Endodermal cell (in vitro differentiated cells): ENCODE data around the gene UFD1. TPM values are rescaled to one million over a fixed set of nuclear protein-coding genes. Genes with fewer than 3 reads are reported as not detected.
A peak's percentile ranks its signal among the peaks of the same experiment; 100 is the strongest.

Experiments
- DNase-seq: peaks from one replicate; pipeline ENCODE4 v3.0.0-alpha.2; 2017
- H3K27ac ChIP-seq: 2 replicates; pipeline ENCODE4 v1.5.1; 2013; ENCODE audit warnings: mild to moderate bottlenecking, low read depth, low read length, moderate library complexity
- H3K27me3 ChIP-seq: 2 replicates; pipeline ENCODE4 v1.6.1; 2013; ENCODE audit warnings: mild to moderate bottlenecking, low read length, moderate library complexity; ENCODE audit not compliant: insufficient read depth, control insufficient read depth, poor library complexity, severe bottlenecking
- H3K36me3 ChIP-seq: 2 replicates; pipeline ENCODE4 v1.7.0; 2013; ENCODE audit warnings: mild to moderate bottlenecking, low read length, moderate library complexity; ENCODE audit not compliant: control insufficient read depth, insufficient read depth
- H3K4me1 ChIP-seq: one replicate; pipeline ENCODE4 v1.7.0; 2013; ENCODE audit warnings: low read length; ENCODE audit not compliant: control insufficient read depth, insufficient read depth
- H3K4me3 ChIP-seq: 2 replicates; pipeline ENCODE4 v1.5.1; 2013; ENCODE audit warnings: mild to moderate bottlenecking, low read length, moderate library complexity
- H3K9ac ChIP-seq: 2 replicates; pipeline ENCODE4 v1.6.1; 2013; ENCODE audit warnings: mild to moderate bottlenecking, low read length, moderate library complexity; ENCODE audit not compliant: poor library complexity, severe bottlenecking; ENCODE audit errors: extremely low read depth
- H3K9me3 ChIP-seq: 2 replicates; pipeline ENCODE4 v1.6.1; 2013; ENCODE audit warnings: mild to moderate bottlenecking, low read length, moderate library complexity; ENCODE audit not compliant: control insufficient read depth
- H3K27ac Mint-ChIP-seq: 2 replicates; pipeline ENCODE4 v1.8.0; 2020; ENCODE audit warnings: mixed read lengths
- H3K27me3 Mint-ChIP-seq: 2 replicates; pipeline ENCODE4 v1.8.0; 2021; ENCODE audit warnings: mild to moderate bottlenecking, mixed read lengths; ENCODE audit not compliant: insufficient read depth
- H3K36me3 Mint-ChIP-seq: 2 replicates; pipeline ENCODE4 v1.8.0; 2020; ENCODE audit warnings: low read depth, mixed read lengths
- H3K4me1 Mint-ChIP-seq: 2 replicates; pipeline ENCODE4 v1.8.0; 2020; ENCODE audit warnings: mixed read lengths
- H3K4me3 Mint-ChIP-seq: 2 replicates; pipeline ENCODE4 v1.8.0; 2020; ENCODE audit warnings: mild to moderate bottlenecking, moderate library complexity, mixed read lengths
- H3K9me3 Mint-ChIP-seq: 2 replicates; pipeline ENCODE4 v1.8.0; 2020; ENCODE audit warnings: mild to moderate bottlenecking, mixed read lengths
- WGBS, 2 experiments: methylation state at CpG; one replicate each; pipeline versions ENCODE4 v1.1.5 to v1.1.7; 2013; ENCODE audit warnings: missing lambda C conversion rate in 2 of 2, mixed read lengths in 1 of 2; ENCODE audit not compliant: insufficient coverage in 1 of 2, insufficient read length in 1 of 2; 5-methylcytosine and 5-hydroxymethylcytosine counted together
- total RNA-seq, 2 donors: library from RNA; stranded (reverse); fragmentation: NEBNext Ultra II Directional in 1 of 2; extraction: Animal tissue kit (Norgen Biotek cat#: 25700) in 1 of 2; gene quantifications; 2 replicates in 1 of 2; 3 replicates in 1 of 2; pipeline ENCODE4 v1.2.1, GENCODE V29; 2021
- TF ChIP-seq, protein P1 (sequence below): fragments of 200-600 bp; sonication (generic); conservative IDR thresholded peaks from 2 replicates; pipeline ENCODE4 v1.5.0; 2021; ENCODE audit warnings: antibody characterized with exemption, mild to moderate bottlenecking

UFD1 gene
- total RNA-seq, 2 donors from 2014 or later = 67.7 to 69.2 TPM

- no peaks in the 10 kb centered on the region for H3K36me3 Mint-ChIP-seq
- 39 to 54% methylated on average over 7 to 9 of the region's 9 CpGs for WGBS, 2 experiments
- H3K9me3 ChIP-seq = no peaks in the 10 kb centered on the region
- H3K9ac ChIP-seq = no peak overlapping the region
- H3K27me3 ChIP-seq = peaks cover 51% of the 10 kb centered on the region
- H3K9me3 Mint-ChIP-seq = no peaks in the 10 kb centered on the region
- H3K27ac Mint-ChIP-seq = no peak overlapping the region
- H3K4me1 Mint-ChIP-seq = peaks cover 16% of the 10 kb centered on the region
- no peak for DNase-seq
- H3K36me3 ChIP-seq = no peaks in the 10 kb centered on the region
- no peak overlapping the region for H3K27ac ChIP-seq
- peaks cover 45% of the 10 kb centered on the region for H3K27me3 Mint-ChIP-seq
- TF ChIP-seq, protein P1, sequence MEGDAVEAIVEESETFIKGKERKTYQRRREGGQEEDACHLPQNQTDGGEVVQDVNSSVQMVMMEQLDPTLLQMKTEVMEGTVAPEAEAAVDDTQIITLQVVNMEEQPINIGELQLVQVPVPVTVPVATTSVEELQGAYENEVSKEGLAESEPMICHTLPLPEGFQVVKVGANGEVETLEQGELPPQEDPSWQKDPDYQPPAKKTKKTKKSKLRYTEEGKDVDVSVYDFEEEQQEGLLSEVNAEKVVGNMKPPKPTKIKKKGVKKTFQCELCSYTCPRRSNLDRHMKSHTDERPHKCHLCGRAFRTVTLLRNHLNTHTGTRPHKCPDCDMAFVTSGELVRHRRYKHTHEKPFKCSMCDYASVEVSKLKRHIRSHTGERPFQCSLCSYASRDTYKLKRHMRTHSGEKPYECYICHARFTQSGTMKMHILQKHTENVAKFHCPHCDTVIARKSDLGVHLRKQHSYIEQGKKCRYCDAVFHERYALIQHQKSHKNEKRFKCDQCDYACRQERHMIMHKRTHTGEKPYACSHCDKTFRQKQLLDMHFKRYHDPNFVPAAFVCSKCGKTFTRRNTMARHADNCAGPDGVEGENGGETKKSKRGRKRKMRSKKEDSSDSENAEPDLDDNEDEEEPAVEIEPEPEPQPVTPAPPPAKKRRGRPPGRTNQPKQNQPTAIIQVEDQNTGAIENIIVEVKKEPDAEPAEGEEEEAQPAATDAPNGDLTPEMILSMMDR = no peak
- peaks cover 12% of the 10 kb centered on the region for H3K4me1 ChIP-seq
- H3K4me3 ChIP-seq = no peak overlapping the region
- peak overlapping the region; percentile 64 for H3K4me3 Mint-ChIP-seq
Measured at GRCh38 chr22:19522881-19523239, 43.9 kb upstream of the UFD1 start.

DNA sequence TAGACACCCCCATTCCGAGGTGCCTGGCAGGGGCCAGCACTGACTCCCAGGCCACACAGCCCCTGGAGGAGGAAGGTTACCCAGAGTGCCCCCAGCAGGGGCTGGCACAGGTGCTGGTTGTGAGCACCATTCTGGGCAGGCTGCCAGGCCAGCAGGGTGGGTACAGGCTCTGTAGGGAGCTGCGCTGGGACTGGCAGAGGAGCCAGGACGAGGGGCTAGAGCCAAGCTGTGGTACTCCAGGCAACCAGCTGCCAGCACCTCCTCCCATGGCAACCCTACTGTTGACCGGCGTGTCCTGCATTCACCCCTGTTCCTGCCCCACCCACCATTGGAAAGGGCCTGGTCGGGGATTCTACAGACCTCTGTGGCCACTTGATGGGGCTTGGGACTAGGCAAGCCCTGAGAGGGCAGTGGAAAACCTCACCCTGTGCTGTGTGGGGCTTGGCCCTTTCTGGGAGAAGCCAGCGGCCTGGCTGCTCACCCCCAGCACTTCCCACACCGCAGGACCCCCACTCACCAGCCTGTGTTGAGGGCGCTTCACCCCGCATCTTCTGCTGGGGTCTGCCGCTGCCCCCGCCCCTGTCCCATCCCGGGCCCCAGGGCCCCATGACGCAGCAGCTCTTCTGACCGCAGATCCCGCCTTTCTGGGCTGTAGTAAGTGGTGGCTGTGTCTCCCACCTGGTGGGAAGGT lies 43.3 kb upstream of the UFD1 start:
- WGBS, 2 experiments = 80 to 86% methylated on average over 2 to 16 of the region's 16 CpGs
- Mint-ChIP-seq H3K4me3 (peak overlapping the region; percentile 64), H3K9me3 (no peaks in the 10 kb centered on the region), H3K27ac (no peak overlapping the region), H3K36me3 (peaks cover 3% of the 10 kb centered on the region), H3K27me3 (peaks cover 45% of the 10 kb centered on the region), H3K4me1 (peaks cover 11% of the 10 kb centered on the region)
- DNase-seq = peak; percentile 60
- TF ChIP-seq, protein P1 = no peak
- Histone ChIP-seq H3K27ac (no peak overlapping the region), H3K36me3 (no peaks in the 10 kb centered on the region), H3K9ac (no peak overlapping the region), H3K4me1 (peaks cover 8% of the 10 kb centered on the region), H3K9me3 (no peaks in the 10 kb centered on the region), H3K27me3 (peaks cover 51% of the 10 kb centered on the region), H3K4me3 (no peak overlapping the region)

DNA sequence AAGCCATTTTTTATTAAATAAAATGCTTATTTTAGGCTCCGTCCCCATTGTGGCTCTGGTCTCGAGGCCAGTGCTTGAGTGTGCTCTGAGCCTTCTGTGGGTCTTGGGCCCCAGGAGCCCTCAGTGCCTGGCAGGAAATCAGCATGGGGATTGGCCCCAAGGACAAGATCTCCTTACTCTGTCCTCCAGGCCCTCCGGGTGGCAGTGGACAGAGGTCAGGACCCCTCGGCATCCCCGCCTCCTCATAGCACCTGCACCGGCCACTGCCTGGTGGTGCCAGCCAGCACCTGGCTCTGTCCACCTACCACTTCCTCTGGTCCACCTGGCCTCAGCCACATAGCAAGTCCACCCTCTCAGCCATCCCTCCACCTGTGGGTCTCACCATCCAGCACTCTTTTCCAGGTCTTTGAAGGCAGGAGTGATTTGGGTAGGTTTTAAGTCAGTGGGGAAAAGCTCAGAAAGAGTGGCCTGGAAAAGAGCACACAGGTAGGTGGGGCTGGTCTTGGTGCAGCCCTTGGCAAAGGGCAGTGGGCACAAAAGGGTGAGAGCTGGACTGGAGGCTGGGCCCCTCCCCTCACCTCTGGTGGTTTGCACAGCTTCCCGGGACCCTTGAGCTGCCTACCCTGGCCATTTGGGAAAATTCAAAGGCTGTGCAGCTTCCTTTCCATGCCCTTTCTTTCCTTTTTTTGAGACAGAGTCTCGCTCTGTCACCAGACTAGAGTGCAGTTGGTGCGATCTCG lies 41.7 kb upstream of the UFD1 start:
- Histone ChIP-seq H3K27ac (no peak overlapping the region), H3K27me3 (peaks cover 47% of the 10 kb centered on the region), H3K9me3 (no peaks in the 10 kb centered on the region), H3K4me3 (no peak overlapping the region), H3K4me1 (no peaks in the 10 kb centered on the region), H3K36me3 (peaks cover 3% of the 10 kb centered on the region), H3K9ac (no peak overlapping the region)
- Mint-ChIP-seq H3K36me3 (peaks cover 7% of the 10 kb centered on the region), H3K9me3 (no peaks in the 10 kb centered on the region), H3K27me3 (peaks cover 35% of the 10 kb centered on the region), H3K4me1 (peaks cover 6% of the 10 kb centered on the region), H3K4me3 (no peak overlapping the region), H3K27ac (no peak overlapping the region)
- 92 to 99% methylated on average over 9 to 10 of the region's 10 CpGs for WGBS, 2 experiments
- TF ChIP-seq, protein P1 = no peak
- DNase-seq = peak; percentile 37
